ENCODE measurements around the gene DACT3. TPM values are rescaled to one million over a fixed set of nuclear protein-coding genes. Genes with fewer than 3 reads are reported as not detected.

DACT3 gene
- total and polyA plus RNA-seq, 2 of the 4 experiments (the other 2 are of a cell fraction) = 1.6 to 4.9 TPM

- intact Hi-C loops (cut with micrococcal nuclease) (no loop called here), in situ Hi-C loops (cut with MboI; ENCODE audit: low sequenced_read_pairs) (no loop called here), dilution Hi-C loops (cut with HindIII; ENCODE audit: low sequenced_read_pairs, unreplicated experiment) (no loop called here)
- 0 out of 2 replicates have a peak, but pooled peaks cover 4% of the 10 kb centered on the region for H4K20me1 ChIP-seq (ENCODE audit: insufficient read depth, low read length)
- 100% methylated on average over 1 of the region's 2 CpGs; no CpG with 5 or more reads in 1 of the 2 experiments for WGBS, 2 experiments (ENCODE audit: extremely low coverage in 2 of 2, insufficient read length in 1 of 2)
- no peak overlapping the region for H2AFZ ChIP-seq (replicated peaks; ENCODE audit: low read length, poor library complexity)
- peaks cover 4% of the 10 kb centered on the region in 2 experiments; a peak in 1 of 4 replicates for H3K79me1 ChIP-seq (ENCODE audit: low read depth in 1 of 2, low read length in 2 of 2)
- H3K27me3 ChIP-seq (ENCODE audit: control insufficient read depth, insufficient read depth, low read length) = no peaks in the 10 kb centered on the region
- ChIA-PET POLR2A (ENCODE audit: unreplicated experiment) (no interaction called here), CTCF (no interaction called here)
- no peak overlapping the region for H3K4me3 ChIP-seq (ENCODE audit: insufficient read depth, low read depth, low read length)
- no peak overlapping the region for H3K18ac ChIP-seq (ENCODE audit: low read depth, low read length)
- no peak for ATAC-seq (ENCODE audit: low read depth)
- H2AK5ac ChIP-seq (ENCODE audit: low read depth, low read length) = no peak overlapping the region
- no peak overlapping the region for H4K5ac ChIP-seq (ENCODE audit: low read depth, low read length)
- H4K8ac ChIP-seq (ENCODE audit: low read depth in 2 of 2, low read length in 2 of 2) = no peak overlapping the region
- H3K9me1 ChIP-seq (ENCODE audit: insufficient read depth, low read length) = 0 out of 2 replicates have a peak, but pooled peaks cover 3% of the 10 kb centered on the region
- TF ChIP-seq POLR2A (IDR thresholded peaks at IDR 0.05; ENCODE audit: low read depth, low read length) = no peak
- no peak for TF ChIP-seq CTCF (conservative IDR thresholded peaks at IDR 0.05; ENCODE audit: low read depth, low read length)
- TF ChIP-seq, protein P1, sequence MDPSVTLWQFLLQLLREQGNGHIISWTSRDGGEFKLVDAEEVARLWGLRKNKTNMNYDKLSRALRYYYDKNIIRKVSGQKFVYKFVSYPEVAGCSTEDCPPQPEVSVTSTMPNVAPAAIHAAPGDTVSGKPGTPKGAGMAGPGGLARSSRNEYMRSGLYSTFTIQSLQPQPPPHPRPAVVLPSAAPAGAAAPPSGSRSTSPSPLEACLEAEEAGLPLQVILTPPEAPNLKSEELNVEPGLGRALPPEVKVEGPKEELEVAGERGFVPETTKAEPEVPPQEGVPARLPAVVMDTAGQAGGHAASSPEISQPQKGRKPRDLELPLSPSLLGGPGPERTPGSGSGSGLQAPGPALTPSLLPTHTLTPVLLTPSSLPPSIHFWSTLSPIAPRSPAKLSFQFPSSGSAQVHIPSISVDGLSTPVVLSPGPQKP (IDR thresholded peaks at IDR 0.05; ENCODE audit: borderline replicate concordance, low read depth, low read length) = no peak
- no peak for TF ChIP-seq MXI1 (IDR thresholded peaks at IDR 0.05; ENCODE audit: borderline replicate concordance, low read depth, low read length)
- TF ChIP-seq CEBPB (IDR thresholded peaks at IDR 0.05; ENCODE audit: low read depth, low read length) = no peak
- no peak for TF ChIP-seq RFX5 (IDR thresholded peaks at IDR 0.05; ENCODE audit: low read depth, low read length)
- no peak for TF ChIP-seq NFE2L2 (IDR thresholded peaks at IDR 0.05; ENCODE audit: low read depth, low read length)
- TF ChIP-seq FOS (IDR thresholded peaks at IDR 0.05; ENCODE audit: low read depth, low read length) = no peak
- no peak for TF ChIP-seq MAZ (IDR thresholded peaks at IDR 0.05; ENCODE audit: borderline replicate concordance, low read depth, low read length)
- TF ChIP-seq BHLHE40 (IDR thresholded peaks at IDR 0.05; ENCODE audit: low read depth, low read length) = no peak
- no peak for TF ChIP-seq RAD21 (IDR thresholded peaks at IDR 0.05; ENCODE audit: low read length)
- H3K9ac ChIP-seq (ENCODE audit: low read depth, low read length) = no peak overlapping the region
- H3K14ac ChIP-seq (replicated peaks; ENCODE audit: low read depth, low read length) = no peak overlapping the region
- H2AK9ac ChIP-seq (replicated peaks; ENCODE audit: low read depth, low read length, poor library complexity) = no peak overlapping the region
- H3K4me1 ChIP-seq (ENCODE audit: control insufficient read depth, insufficient read depth, low read length) = no peaks in the 10 kb centered on the region
- H2BK15ac ChIP-seq (ENCODE audit: low read depth, low read length) = no peak overlapping the region
- H3K4me2 ChIP-seq (ENCODE audit: low read depth, low read length) = no peak overlapping the region
- H3K56ac ChIP-seq (ENCODE audit: extremely low read depth, insufficient read depth, low read length) = no peak overlapping the region
- H3K27ac ChIP-seq (ENCODE audit: insufficient read depth, low read length) = no peak overlapping the region
- no peak overlapping the region for H2BK120ac ChIP-seq (ENCODE audit: low read depth, low read length)
- no peaks in the 10 kb centered on the region for H3K9me3 ChIP-seq (ENCODE audit: control insufficient read depth, insufficient read depth, low read length)
- no peak overlapping the region for H2BK20ac ChIP-seq (ENCODE audit: low read depth, low read length)
- H4K91ac ChIP-seq (ENCODE audit: insufficient read depth, low read depth, low read length) = no peak overlapping the region
- H3K4ac ChIP-seq (ENCODE audit: low read depth, low read length) = no peak overlapping the region
- H2BK5ac ChIP-seq (ENCODE audit: low read depth, low read length, poor library complexity, severe bottlenecking) = no peak overlapping the region
- H3K23ac ChIP-seq (ENCODE audit: low read depth, low read length) = no peak overlapping the region
- no peak for DNase-seq
- no TSS peak for BruUV-seq (replicated peaks)
- H3K36me3 ChIP-seq (ENCODE audit: control insufficient read depth, insufficient read depth, low read length) = peaks cover 76% of the 10 kb centered on the region
Observed at GRCh38 chr19:46691104-46691503, 30.1 kb upstream of the DACT3 start.
